Measurements from ENCODE around the gene MAP3K13.
A peak's percentile ranks its signal among the peaks of the same experiment; 100 is the strongest.
"Not testable (repeated sequence)": the region's sequence is repeated elsewhere in the genome, so short reads cannot be mapped to it uniquely, and the experiment has no call there.

The MAP3K13 gene

GRCh38 chr3:185341616-185342458 is 21.1 kb upstream of the MAP3K13 start:
- DNase-seq (ENCODE audit: low read depth), result no peak

GRCh38 chr3:185342459-185343174 is 20.3 kb upstream of the MAP3K13 start:
- DNase-seq (ENCODE audit: low read depth), result no peak

GRCh38 chr3:185347399-185347798 is 15.5 kb upstream of the MAP3K13 start:
- no peak for DNase-seq (ENCODE audit: low read depth)

- DNase-seq (ENCODE audit: low read depth), result no peak
Measured at GRCh38 chr3:185350841-185351240, 12.1 kb upstream of the MAP3K13 start.

DNA sequence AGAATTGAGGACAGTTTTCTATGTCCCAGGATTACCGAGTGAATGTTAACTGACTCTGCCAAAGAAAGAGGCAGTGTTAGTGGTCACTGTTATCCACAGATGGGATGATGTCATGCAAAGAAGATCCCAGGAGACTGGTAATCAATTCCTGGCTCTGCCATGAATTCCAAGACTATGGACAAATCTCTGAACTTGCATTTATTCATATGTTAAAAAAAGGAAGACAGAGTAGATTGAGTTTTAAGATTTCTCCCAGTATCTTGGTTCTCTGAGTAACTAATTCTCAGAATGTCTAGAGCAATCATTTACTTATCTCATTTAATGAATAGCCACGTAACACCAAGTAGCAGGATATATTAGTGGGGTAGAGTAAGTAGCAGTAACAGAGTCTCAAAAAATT is 11.5 kb upstream of the MAP3K13 start:
- no peak for DNase-seq (ENCODE audit: low read depth)

GRCh38 chr3:185353225-185353624 is 9.7 kb upstream of the MAP3K13 start:
- no peak for DNase-seq (ENCODE audit: low read depth)

- peak; percentile 38 for DNase-seq (ENCODE audit: low read depth)
Measured at GRCh38 chr3:185353823-185354614, 8.9 kb upstream of the MAP3K13 start.

GRCh38 chr3:185356499-185356898 is 6.4 kb upstream of the MAP3K13 start:
- no peak for DNase-seq (ENCODE audit: low read depth)

DNA sequence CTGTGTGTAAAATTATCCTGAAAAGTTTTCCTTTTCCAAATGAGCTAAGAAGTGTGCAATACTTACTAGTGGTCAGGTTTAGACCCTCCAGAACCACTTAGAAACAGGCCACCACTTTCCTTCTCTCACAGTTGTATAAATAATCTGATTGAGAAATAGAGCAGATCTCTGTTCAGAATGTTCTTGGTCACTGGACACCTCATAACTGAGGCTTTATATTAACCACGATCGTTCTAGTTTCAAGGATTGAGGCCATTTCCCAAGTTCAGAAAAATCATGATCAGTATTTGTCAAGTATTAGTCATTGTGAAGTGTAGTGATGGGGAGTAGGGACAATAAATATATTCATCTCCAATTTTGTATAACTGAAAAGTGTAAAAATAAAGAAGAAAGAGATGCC is 1.0 kb upstream of the MAP3K13 start:
- DNase-seq (ENCODE audit: low read depth), result no peak

GRCh38 chr3:185363662-185364203 is 797 bp downstream of the MAP3K13 start:
- DNase-seq (ENCODE audit: low read depth), result no peak

DNA sequence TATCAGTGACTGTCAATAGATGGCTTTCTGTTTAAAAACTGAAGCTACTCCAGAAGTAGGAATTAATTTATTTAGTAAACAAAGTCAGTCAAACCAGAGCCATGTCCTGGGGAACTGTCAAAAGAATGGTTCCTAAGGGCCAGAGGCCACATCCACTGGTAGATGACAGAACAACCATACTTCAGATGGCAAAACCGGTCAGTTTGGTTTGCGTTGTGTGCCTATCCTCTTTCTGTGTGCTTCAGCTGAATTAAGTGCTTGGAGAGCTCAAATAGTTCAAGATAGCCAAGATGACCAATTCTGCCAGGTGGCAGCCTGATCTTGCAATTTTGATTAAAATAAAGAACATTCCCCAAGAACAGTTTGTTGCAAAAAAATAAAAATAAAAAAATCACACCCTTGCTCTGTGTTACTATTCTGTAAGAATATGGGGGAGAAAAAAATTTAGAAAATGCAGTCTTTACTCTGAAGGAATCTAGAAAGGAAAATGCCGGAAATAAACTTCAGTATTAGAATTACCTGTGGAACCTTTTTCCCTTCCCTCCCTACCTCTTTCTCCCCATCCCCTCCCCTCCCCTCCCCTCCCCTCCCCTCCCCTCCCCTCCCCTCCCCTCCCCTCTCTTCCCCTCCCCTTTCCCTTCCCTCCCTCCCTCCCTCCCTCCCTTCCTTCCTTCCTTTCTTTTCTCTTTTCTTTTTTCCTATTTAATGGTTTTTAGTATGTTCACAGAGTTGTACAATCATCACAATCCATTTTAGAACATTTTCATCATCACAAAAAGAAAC is 2.5 kb downstream of the MAP3K13 start:
- DNase-seq (ENCODE audit: low read depth), result no peak

DNA sequence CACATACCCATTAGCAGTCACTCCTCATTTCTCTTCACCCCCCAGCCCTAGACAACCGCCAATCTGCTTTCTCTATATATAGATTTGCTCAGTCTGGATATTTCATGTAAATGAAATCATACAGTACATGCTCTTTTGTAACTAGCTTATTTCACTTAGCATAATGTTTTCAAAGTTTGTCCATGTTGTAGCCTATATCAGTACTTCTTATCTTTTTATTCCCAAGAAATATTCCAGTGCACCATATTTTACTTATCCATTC is 3.1 kb downstream of the MAP3K13 start:
- no peak for DNase-seq (ENCODE audit: low read depth)

DNA sequence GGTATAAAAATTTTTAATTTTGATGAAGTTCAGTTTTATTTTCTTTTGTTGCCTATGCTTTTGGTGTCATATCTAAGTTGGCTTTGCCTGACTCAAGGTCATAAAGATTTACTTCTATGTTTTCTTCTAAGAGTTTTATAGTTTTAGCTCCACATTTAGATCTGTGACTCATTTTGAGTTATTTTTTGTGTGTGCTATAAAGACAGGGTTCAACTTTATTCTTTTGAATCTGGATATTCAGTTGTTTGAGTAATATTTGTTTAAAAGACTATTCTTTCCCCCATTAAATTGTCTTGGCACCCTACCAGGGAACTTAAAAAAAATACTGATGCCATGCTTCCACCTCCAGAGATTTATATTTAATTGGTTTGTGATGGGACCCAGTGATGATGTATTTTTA is 4.0 kb downstream of the MAP3K13 start:
- no peak for DNase-seq (ENCODE audit: low read depth)

DNA sequence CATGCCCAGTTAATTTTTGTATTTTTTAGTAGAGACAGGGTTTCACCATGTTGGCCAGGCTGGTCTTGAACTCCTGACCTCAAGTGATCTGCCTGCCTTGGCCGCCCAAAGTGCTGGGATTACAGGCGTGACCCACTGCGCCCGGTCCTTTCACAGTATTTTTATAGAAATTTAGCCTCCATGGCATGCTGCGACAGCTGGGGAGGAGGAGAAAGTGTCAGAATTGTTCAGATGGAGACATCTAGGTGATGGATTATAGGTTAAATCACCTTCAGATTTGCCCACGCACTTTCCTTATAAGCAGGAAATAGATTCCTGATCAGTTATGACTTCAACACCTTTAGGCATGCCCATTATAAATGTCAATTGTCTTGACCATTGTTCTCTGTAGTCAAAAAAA is 7.4 kb downstream of the MAP3K13 start:
- not testable (repeated sequence) for DNase-seq (ENCODE audit: low read depth)

DNA sequence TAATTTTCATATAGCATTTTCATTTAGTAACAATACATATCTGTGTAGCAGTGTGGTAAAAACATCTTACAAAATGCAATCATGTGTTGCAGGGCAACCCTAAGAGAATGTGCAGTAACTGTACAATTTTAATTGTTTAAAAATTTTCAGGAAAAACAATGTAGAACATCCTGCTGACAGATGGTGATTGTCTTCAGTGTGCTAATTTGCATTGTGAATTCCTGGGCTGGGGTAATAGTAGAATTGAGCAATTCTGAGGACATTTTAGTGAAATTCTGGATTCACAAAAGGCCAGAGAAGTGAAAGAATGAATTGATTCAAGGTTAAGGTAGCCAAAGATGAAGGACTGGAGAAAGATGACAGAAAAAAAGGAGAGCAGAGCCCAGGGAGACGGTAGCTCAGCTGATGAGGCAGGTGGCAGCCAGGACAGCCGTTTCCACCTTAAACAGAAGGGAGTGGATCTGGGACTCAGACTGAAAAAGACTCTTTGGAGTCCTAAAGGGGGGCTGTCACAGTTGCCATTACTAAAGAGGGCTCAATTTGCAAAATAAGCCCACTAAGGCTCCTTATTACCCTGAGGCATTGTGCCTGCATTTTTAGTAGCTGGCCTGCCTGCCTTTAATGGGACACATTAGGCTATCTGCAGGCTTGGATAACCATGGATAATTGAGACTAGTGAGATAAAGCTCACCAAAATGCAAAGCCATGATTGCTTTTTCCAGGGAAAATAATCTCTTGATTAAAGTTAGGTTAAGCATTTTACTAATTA is 8.6 kb downstream of the MAP3K13 start:
- DNase-seq (ENCODE audit: low read depth), result no peak

GRCh38 chr3:185381320-185382058 is 18.6 kb downstream of the MAP3K13 start:
- DNase-seq (ENCODE audit: low read depth), result no peak

- no peak for DNase-seq (ENCODE audit: low read depth)
Measured at GRCh38 chr3:185382154-185382553, 19.2 kb downstream of the MAP3K13 start.

GRCh38 chr3:185386515-185386914 is 23.6 kb downstream of the MAP3K13 start:
- DNase-seq (ENCODE audit: low read depth), result not testable (repeated sequence)

DNA sequence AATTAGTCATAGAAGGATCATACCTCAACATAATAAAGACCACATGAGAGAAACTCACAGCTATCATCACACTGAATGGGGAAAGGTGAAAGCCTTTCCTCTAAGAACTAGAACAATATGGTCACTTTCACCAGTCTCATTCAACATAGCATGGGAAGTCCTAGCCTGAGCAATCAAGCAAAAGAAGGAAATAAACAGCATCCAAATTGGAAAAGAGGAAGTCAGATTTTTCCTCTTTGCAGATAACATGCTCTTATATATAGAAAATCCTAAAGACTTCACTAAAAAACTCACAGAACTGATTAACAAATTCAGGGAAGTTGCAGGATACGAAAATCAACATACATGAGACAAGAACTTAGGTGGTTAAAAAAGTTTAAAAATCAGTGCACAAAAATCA is 24.7 kb downstream of the MAP3K13 start:
- DNase-seq (ENCODE audit: low read depth), result no peak

GRCh38 chr3:185393055-185393454 is 30.1 kb downstream of the MAP3K13 start:
- DNase-seq (ENCODE audit: low read depth), result no peak
